GM19467 (cell line): Measurements from ENCODE around the gene RASGRF2.
"Not testable (repeated sequence)": the region's sequence is repeated elsewhere in the genome, so short reads cannot be mapped to it uniquely, and the experiment has no call there.

Source experiments
- ATAC-seq: cut with Tn5 transposase; IDR thresholded peaks from one replicate; pipeline ENCODE4 v1.9.1; 2021; ENCODE audit warnings: mild to moderate bottlenecking, moderate library complexity; ENCODE audit not compliant: unreplicated experiment

The RASGRF2 gene

GRCh38 chr5:81268521-81269196 is 308.5 kb downstream of the RASGRF2 start:
- ATAC-seq: no peak

GRCh38 chr5:81269751-81270393 is 309.7 kb downstream of the RASGRF2 start:
- no peak for ATAC-seq

- not testable (repeated sequence) for ATAC-seq
Observed at GRCh38 chr5:81270394-81271027, 310.3 kb downstream of the RASGRF2 start.
